GM12873 (cell line): ENCODE data around the gene SH3GL2.

Experiments
- TF ChIP-seq, protein P1 (sequence below): IDR thresholded peaks from 2 replicates; pipeline ENCODE4 v1.5.1; 2012; ENCODE audit warnings: low read depth, mild to moderate bottlenecking, moderate library complexity, low read length, control low read depth; ENCODE audit not compliant: insufficient read depth; ENCODE audit errors: missing control alignments

The SH3GL2 gene

GRCh38 chr9:17611342-17611741 is 32.5 kb downstream of the SH3GL2 start:
- TF ChIP-seq, protein P1, sequence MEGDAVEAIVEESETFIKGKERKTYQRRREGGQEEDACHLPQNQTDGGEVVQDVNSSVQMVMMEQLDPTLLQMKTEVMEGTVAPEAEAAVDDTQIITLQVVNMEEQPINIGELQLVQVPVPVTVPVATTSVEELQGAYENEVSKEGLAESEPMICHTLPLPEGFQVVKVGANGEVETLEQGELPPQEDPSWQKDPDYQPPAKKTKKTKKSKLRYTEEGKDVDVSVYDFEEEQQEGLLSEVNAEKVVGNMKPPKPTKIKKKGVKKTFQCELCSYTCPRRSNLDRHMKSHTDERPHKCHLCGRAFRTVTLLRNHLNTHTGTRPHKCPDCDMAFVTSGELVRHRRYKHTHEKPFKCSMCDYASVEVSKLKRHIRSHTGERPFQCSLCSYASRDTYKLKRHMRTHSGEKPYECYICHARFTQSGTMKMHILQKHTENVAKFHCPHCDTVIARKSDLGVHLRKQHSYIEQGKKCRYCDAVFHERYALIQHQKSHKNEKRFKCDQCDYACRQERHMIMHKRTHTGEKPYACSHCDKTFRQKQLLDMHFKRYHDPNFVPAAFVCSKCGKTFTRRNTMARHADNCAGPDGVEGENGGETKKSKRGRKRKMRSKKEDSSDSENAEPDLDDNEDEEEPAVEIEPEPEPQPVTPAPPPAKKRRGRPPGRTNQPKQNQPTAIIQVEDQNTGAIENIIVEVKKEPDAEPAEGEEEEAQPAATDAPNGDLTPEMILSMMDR = no peak

DNA sequence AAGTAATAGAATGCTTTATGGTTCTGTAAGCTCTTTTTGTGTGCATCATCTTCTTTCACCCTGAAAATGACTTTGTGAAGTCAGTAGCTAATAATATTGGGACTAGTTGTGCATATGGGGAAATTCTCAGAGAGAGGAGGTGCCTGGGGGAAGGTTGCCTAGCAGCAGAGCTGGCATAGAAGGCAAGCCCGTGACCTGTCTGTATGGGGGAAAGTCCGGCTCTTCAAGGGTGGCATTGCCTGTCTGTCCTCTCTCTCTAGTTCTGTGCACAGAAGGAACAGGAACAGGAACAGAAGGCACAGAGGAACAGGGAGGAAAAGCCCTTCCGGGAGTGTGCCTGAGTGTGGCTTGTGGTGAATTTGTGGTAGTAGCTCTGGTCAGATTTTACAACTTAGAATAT is 33.1 kb downstream of the SH3GL2 start:
- TF ChIP-seq, protein P1 = no peak

DNA sequence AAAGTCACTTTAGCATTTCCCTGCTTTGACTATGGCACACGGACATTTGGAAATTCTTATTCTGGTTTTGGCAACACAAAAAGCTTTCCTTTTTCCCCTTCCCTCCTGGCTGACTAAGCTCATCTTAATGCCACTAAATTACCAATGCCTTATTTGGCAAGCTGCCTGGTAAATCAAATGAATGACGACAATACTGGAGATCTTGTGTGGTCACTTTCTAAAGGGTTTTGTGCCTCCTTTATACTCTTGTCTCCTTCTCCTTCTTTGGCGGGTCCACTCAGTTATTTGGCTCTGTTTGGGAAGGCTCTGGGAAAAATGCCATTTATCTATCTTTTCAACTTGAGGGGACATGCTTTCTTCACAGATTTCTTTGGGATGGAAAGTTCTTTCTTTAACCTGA is 34.9 kb downstream of the SH3GL2 start:
- TF ChIP-seq, protein P1 = no peak

GRCh38 chr9:17614250-17614649 is 35.4 kb downstream of the SH3GL2 start:
- TF ChIP-seq, protein P1 = no peak

- TF ChIP-seq, protein P1 = no peak
Observed at GRCh38 chr9:17614903-17615302, 36.0 kb downstream of the SH3GL2 start.

DNA sequence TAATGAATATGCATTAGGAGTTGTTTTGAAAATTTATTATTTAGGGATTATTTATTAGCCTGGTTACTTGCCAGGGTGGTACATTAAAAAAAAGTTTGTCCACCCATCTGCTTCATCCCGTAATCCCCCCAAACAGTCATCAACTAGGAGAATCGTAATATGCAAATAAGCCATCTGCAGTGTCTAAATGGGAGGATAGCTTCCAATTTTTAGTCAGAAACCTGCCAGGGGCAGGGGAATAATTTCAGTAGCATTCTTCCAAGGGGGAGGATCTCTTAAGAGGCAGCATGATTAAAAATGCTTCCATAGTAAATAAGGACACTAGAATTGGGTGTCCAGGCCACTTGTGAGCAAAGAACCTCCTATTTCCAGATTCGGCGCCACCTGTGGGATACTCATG is 43.3 kb downstream of the SH3GL2 start:
- TF ChIP-seq, protein P1 = no peak

GRCh38 chr9:17622749-17623148 is 43.9 kb downstream of the SH3GL2 start:
- TF ChIP-seq, protein P1 = no peak

DNA sequence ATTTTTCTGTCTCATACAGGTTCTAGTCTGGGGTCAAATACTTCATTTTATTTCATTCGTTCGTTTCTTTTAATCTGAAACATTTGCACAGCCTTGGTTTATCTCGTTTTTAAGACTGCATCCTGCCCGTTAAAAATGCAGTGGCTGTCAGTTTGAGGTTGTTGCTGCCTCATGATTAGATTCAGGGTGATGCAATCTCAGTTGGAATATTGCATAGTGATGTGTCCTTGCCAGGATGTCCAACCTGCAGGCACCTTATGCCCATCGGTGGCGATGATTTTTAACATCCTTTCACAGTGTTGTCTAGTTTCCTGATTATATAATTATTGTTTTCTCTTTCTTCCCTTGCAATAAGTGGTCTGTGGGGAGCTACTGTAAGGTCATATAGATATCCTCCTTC is 45.1 kb downstream of the SH3GL2 start:
- TF ChIP-seq, protein P1 = no peak
